GM18870 (cell line): ENCODE data around the gene INMT.

Experiments used
- ATAC-seq: cut with Tn5 transposase; IDR thresholded peaks from one replicate; pipeline ENCODE4 v1.9.1; 2021; ENCODE audit warnings: moderate library complexity; ENCODE audit not compliant: unreplicated experiment

The INMT gene

DNA sequence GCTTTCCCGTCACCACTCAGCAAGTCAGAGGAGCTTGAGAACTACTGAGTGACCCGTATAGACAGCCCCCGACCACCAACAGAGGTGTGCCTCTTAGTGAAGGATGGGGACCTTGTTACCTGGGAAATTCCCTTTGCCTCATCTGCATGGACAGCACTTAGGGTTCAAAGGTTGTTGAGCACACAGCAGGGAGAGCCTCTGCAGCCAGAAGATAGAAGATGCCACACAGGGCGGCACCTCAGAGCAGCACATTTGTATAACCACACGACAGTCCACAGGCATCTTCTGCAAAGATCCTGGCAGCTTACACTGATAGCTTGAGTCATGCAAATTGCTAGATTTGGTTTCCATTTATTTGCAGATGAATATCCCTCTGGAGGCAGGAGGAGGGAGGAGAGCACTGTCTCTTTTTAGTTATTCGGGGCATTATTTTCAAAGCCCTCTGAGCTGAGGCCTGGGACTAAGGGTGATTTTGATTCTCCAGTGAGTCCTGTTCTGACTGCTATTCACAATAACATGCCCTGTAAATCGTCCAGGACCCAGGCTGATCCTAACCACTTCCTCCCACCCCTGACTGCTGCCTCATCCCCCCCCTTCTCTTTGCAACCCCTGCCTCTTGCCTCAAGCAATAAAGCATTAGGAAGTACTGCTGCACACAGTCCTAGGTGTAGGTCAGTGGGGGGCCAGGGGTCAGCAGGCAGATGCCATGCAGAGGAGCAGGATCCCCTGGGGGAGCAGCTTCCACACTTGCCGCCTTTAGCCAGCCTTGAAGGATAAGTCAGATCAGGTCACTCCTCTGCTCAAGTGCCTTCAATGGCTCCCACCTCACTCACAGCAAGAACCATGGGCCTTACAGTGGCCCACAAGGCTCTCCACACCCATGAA is 24.6 kb upstream of the INMT start:
- ATAC-seq, result no peak

DNA sequence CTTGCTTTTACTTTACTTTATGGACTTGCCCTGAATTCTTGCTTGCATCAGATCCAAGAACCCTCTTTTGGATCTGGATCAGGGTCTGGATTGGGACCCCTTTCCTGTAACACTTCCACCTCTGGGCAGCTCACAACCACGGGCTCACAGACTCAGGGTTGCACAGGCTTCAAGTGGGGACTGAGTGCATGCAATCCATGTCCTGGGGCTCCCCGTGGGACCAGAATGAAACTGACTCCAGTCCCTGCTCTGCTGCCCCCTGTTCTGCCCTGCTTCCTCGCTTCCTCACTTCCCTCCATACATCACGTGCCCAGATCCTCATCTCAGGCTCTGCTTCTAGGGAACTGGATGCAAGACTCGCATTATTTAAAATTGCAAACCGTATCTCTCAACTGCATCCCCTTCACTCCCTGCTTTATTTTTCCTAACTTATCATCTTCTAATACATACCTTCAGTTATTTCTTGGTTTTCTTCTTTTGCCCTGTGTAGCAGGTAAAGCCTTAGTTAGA is 23.3 kb upstream of the INMT start:
- ATAC-seq, result no peak

DNA sequence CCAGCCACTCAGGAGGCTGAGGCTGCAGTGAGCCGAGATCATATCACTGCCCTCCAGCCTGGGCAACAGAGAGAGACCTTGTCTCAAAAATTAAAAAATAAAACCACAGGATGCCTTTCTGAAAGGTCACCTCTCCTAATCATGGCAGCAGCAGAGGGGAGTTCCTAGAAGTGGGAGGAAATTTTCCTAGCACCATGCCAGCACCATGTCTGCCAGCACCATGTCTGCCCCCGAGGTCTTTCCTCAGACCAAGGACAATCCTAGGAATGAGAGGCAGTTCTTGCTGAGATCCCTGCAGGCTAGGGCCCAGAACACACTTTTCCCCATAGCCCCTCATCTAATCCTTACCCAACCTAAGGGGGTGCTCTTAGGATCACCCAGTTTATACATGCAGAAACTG is 22.3 kb upstream of the INMT start:
- ATAC-seq, result no peak

GRCh38 chr7:30730097-30730496 is 21.8 kb upstream of the INMT start:
- ATAC-seq, result no peak

DNA sequence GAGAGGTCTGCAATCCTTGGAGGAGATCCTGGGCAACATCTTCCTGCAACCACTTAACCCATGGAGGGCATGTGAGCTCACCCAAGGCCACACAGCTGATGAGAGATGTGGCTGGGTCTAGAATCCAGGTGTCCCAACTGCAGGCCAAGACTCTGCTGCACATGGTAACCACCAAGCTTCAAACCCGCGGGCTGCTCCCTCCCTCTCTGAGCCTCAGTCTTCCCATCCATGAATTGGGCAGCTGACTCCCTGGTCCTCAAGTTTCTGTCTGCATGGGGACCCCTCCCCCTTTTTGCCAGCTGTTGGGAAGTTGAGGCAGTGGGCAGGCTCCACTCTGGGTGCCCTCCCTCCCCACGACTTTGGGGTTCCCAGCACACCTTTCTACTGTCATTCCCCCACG is 20.9 kb upstream of the INMT start:
- ATAC-seq, result no peak

DNA sequence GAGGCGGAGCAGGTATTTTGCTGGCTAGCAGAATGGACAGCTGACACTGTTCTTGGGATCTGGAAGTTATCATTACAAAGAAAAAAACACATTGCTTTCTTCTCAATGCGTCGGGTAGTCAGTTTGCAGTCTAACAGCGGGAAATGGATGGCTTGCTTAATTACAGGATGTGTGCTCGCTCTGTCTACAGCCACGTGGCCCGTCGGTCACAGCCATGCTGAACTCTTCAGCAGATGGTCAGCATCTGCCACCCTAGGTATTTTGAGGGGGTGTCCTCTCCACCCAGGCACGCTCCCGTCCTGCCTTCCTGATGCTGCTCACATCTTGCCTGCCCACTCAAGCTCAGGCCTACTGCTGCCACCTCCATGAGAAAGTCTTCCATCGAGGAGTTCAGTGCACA is 20.4 kb upstream of the INMT start:
- ATAC-seq, result no peak

GRCh38 chr7:30732606-30733005 is 19.3 kb upstream of the INMT start:
- no peak for ATAC-seq

- ATAC-seq, result no peak
Measured at GRCh38 chr7:30733216-30733615, 18.7 kb upstream of the INMT start.

DNA sequence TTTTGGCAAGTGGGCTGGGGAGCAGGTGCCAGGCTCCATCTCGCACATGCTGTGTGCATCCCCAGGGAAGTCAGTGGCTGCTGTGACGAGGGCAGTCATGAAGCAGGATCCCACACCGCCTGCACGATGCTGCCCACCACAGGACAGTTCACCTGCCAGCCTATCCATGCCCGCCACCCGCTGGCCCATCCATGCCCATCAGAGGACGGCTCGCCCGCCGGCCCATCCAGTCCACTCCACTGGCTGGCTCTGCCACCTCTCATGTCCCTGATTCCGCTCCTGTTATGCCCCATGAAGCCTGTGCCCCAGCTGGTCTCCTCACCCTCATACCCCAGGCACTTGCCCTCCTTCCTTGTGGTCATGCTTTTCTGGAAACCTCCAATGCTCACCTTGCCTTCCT is 18.2 kb upstream of the INMT start:
- no peak for ATAC-seq

GRCh38 chr7:30734497-30734896 is 17.4 kb upstream of the INMT start:
- ATAC-seq, result no peak

- no peak for ATAC-seq
Measured at GRCh38 chr7:30735631-30736030, 16.3 kb upstream of the INMT start.

DNA sequence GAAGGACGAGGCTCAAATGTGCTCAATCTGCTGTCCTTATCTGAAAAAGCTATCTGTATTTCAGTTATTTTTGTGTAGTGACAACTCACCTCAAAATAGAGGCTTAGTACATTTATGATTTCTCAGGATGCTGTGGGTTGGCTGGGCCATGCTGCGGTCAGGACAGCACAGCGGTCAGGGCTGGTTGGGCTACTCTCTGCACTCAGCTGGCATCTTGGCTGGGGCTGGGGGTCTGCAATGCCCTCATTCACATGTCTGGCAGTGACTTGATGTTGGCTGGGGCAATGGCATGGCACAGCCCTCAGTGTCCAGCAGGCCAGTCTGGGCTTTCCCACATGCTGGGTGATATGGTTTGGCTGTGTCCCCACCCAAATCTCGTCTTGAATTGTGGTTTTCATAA is 15.6 kb upstream of the INMT start:
- ATAC-seq, result no peak

DNA sequence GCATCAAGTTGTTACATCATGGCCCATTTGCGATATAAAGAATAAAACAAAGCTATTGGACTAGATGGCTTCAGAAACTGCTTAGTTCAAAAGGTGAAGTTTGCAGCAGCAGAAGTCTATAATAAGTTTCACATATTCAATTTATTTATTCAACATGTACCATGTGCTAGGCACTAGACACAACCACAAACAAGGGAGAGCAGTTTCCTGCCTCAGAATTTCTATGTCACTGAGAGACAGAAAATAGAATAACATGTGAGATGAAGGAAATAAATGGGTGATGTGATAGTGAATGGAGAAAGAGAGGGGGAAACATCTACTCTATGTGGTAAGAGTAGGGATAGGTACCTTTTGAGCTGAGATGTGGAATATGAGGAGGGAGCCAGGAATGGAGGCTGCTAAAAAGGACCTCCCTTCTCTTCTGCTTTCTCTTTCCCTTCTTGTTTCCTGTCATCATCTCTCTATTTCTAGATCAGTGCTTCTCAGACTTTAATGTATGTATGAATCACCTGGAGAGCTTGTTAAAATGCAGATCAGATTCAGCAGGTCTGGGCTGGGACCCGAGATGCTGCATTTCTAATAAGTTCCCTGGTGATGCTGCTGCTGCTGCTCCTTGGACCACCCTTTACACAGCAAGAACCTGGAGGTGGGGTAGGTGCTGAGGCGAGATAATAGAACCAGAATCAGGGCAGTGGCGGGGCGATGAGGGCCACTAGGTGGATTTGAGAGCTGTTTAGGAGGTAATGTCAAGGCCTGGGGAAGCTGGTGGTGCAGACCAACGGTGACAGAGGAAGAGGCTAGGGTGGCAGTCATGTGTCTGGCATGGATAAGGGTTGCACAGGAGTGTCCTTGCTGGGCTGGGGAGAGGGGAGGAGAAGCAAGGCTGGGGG is 13.7 kb upstream of the INMT start:
- no peak for ATAC-seq

- no peak for ATAC-seq
Measured at GRCh38 chr7:30739691-30740090, 12.2 kb upstream of the INMT start.

- no peak for ATAC-seq
Measured at GRCh38 chr7:30740417-30741181, 11.3 kb upstream of the INMT start.

- no peak for ATAC-seq
Measured at GRCh38 chr7:30741289-30741688, 10.6 kb upstream of the INMT start.

GRCh38 chr7:30743371-30744074 is 8.4 kb upstream of the INMT start:
- no peak for ATAC-seq

- ATAC-seq, result no peak
Measured at GRCh38 chr7:30744075-30744417, 7.9 kb upstream of the INMT start.

- no peak for ATAC-seq
Measured at GRCh38 chr7:30745261-30745941, 6.5 kb upstream of the INMT start.

DNA sequence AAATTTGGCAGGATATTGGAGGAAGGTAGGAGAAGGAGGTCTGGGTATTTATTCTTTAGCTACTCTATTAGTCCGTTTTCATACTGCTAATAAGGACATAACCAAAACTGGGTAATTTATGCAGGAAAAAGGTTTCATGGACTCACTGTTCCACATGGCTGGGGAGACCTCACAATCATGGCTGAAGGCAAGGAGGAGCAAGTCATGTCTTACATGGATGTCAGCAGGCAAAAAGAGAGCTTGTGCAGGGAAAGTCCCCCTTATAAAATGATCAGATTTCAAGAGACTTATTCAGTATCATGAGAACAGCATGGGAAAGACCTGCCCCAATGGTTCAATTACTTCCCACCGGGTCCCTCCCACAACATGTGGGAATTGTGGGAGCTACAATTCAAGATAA is 1.9 kb upstream of the INMT start:
- no peak for ATAC-seq
